GM21390 (cell line): Measurements from ENCODE around the gene CDSN.

ENCODE experiments used
- ATAC-seq: cut with Tn5 transposase; IDR thresholded peaks from one replicate; pipeline ENCODE4 v1.9.1; 2021; ENCODE audit not compliant: unreplicated experiment

The CDSN gene

GRCh38 chr6:31149827-31150447, 29.7 kb upstream of the CDSN start:
- no peak for ATAC-seq

- ATAC-seq: no peak
These were observed 25.1 kb upstream of the CDSN start for GRCh38 chr6:31145386-31145785.

- ATAC-seq: no peak
These were observed 24.7 kb upstream of the CDSN start for GRCh38 chr6:31144970-31145340.

- no peak for ATAC-seq
These were observed 24.2 kb upstream of the CDSN start for GRCh38 chr6:31144296-31144969.

- ATAC-seq: no peak
These were observed 22.9 kb upstream of the CDSN start for GRCh38 chr6:31143148-31143547.

- ATAC-seq: no peak
These were observed 22.1 kb upstream of the CDSN start for GRCh38 chr6:31142361-31142761.

- no peak for ATAC-seq
These were observed 20.4 kb upstream of the CDSN start for GRCh38 chr6:31140643-31141042.

- no peak for ATAC-seq
These were observed 19.4 kb upstream of the CDSN start for GRCh38 chr6:31139599-31139998.

- no peak for ATAC-seq
These were observed 18.7 kb upstream of the CDSN start, which contains the start of gene PSORS1C2 for GRCh38 chr6:31138982-31139381. PSORS1C2 (minus strand) TSS chr6:31139066; CDS start chr6:31139026, 40 bp downstream.

- ATAC-seq: no peak
These were observed 15.5 kb upstream of the CDSN start for GRCh38 chr6:31135710-31136109.

- no peak for ATAC-seq
These were observed 12.6 kb upstream of the CDSN start for GRCh38 chr6:31132806-31133205.

- no peak for ATAC-seq
These were observed 11.3 kb upstream of the CDSN start for GRCh38 chr6:31131595-31131994.

- ATAC-seq: no peak
These were observed 10.5 kb upstream of the CDSN start for GRCh38 chr6:31130751-31131150.

- ATAC-seq: no peak
These were observed 8.9 kb upstream of the CDSN start for GRCh38 chr6:31129130-31129529.

GRCh38 chr6:31128093-31128676, 7.9 kb upstream of the CDSN start:
- no peak for ATAC-seq

- ATAC-seq: no peak
These were observed 6.3 kb upstream of the CDSN start for GRCh38 chr6:31126396-31127175.

GRCh38 chr6:31125586-31126363, 5.5 kb upstream of the CDSN start:
- ATAC-seq: no peak

- no peak for ATAC-seq
These were observed 4.9 kb upstream of the CDSN start for GRCh38 chr6:31125162-31125561.

GRCh38 chr6:31122791-31123706, 2.8 kb upstream of the CDSN start:
- ATAC-seq: no peak
